GM18867 (cell line): ENCODE measurements around the gene ZNF468.
"Not testable (repeated sequence)": the region's sequence is repeated elsewhere in the genome, so short reads cannot be mapped to it uniquely, and the experiment has no call there.

Experiments
- ATAC-seq: cut with Tn5 transposase; IDR thresholded peaks from one replicate; pipeline ENCODE4 v1.9.1; 2021; ENCODE audit warnings: mild to moderate bottlenecking, moderate library complexity; ENCODE audit not compliant: unreplicated experiment

The ZNF468 gene

DNA sequence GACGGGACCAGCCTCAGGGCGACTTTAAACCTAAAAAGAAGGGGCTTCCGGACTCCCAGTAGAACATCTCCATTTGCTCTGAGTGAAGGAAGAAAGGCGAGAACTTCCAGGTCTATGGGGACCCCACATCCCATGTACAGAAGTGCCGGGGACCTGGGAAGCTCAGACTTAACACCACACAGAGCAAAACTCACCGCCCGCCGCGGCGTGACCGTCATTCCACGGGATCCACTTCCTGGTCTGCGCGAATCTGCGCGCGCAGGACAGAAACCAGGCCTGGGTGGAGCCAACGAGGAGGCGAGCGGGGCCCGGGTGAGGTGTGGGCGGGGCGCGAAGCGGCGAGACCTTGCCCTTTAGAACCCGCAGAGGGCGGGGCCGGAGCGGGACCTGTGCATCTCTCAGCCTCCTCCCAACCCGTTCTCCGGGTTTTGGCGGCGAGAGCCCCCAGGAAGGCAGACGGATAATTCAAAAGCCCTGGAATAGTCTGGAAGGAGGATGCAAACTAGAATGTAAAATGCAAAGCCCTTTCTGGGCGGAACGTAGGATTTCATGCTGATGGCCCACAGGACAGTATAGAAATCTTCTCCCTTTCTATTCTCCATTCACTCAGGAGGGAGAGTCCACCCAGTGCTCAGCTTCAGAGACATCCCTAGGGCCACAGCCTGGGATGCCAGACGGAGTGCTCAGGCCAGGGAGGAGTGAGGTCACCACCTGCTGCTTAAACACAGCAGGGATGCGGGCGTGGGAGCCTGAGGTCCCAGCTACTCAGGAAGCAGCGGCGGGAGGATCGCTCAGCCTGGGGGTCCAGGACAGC is at the start of gene ZNF468:
ZNF468 (minus strand) TSS at position 242 of the 814 bp plus-strand sequence. CDS start 3,347 bp downstream, outside the sequence.
- peak; percentile 99 for ATAC-seq

DNA sequence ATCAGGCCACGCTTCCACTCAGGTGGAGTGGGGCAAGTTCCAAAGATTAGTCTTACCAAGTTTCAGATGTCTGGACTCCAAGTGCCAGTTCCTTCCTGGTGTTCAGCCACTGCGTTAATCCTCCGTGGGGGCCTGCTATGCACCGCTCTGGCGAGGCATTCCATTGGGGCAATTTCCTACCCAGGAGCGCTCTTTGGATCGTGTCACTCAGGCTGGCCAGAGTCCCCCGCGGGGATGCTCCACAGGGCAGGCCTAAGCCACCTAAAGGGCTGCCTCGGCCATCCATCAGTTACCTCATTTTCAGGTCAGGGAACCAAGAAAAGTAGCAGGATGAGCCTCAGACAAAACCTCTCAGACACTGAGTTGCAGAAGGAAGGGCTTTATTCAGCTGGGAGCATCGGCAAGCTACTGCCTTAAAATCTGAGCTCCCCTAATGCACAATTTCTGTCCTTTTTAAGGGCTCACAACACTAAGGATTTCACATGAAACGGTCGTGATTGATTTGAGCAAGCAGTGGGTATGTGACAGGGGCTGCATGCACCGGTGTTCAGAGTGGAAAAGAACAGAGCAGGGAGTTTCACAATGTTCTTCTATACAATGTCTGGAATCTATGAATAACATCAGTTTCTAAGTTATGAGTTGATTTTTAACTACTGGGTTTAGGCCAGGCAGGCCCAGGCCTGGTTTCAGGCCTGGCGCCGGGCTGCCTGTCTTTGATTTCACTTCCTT is 46.8 kb upstream of the ZNF468 start:
- ATAC-seq = not testable (repeated sequence)

DNA sequence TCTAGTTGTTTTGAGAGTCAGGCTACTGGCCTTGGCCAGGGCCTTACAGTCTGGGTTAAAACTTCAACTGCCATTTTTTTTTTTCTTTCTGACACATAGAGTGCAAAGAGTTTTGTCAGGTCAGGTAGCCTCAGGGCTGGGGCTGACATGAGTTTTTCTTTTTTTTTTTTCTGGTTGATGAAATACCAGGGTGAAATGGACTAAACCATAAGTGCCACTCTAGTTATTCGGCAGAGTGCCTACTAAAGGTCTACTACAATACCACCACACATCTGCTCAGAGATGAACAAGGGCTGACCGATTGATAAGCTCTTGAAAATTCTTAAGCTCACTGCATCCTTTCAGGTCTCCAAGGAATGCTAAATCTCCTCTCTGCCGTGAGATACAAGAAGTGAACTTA is 44.4 kb upstream of the ZNF468 start:
- ATAC-seq = no peak

DNA sequence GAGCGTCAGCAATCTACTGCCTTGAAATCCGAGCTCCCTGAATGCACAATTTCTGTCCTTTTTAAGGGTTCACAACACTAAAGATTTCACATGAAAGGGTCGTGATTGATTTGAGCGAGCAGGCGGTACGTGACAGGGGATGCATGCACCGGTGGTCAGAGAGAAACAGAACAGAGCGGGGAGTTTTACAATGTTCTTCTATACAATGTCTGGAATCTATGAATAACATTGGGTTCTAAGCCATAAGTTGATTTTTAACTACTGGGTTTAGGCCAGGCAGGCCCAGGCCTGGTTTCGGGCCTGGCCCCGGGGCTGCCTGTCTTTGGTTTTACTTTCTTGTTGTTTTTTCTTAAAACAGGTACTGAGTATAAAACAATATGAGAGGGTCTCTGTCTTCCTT is 41.2 kb upstream of the ZNF468 start:
- ATAC-seq = not testable (repeated sequence)

DNA sequence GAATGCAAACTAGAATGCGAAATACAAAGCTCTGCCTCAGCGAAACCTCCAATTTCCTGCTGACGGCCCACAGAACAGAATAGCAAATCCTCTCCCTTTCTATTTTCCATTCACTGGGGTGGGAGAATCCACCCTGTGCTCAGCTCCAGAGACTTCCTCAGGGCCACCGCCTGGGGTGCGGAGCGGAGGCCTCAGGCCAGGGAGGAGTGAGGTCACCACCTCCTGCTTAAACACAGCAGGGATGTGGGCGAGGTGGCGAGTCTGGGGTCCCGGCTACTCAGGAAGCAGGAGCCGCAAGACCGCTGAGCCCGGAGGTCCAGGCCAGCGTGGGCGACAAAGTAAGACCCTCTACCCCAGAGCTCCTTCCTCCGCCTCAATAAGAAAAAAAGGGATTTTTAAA is 40.7 kb upstream of the ZNF468 start:
- ATAC-seq = no peak

DNA sequence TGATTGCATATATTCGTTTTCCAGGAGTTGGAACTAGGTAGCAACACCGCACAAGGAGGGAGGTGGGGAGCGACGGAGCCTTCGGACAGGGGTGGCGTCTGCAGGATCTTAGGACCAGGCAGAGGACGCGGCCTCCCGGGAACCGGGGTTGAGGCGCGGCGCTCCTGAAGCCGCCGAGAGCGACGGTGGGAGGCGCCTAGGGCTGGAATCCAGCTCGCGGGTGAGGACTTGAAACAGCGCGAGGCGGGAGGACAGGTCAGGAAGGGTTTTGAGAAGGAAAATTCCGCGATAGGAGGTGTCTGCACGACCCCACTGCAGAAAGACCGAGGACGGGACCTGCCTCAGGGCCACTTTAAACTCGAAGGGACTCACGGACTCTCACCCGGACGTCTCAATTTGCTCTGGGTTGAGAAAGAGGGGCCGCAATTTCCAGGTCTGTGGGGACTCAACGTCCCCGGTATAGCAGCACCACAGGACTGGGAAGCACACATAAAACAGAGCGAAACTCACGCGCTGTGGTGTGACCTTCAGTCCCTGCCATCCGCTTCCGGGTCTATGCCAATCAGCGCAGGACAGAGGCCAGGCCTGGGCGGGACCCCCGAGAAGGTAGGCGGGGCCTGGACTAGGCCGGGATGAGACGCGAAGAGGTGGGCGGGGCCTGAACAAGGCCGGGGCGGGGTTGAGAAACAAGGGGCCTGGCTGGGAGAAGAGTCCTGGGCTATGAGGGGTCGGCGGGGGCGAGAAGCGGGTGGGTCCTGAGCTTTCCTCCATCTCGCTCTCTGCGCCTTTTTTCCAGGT is 39.9 kb upstream of the ZNF468 start, which contains the start of gene ZNF320:
ZNF320 (minus strand) TSS at position 498 of the 798 bp plus-strand sequence. CDS start 7,380 bp downstream, outside the sequence.
- peak; percentile 60 for ATAC-seq

DNA sequence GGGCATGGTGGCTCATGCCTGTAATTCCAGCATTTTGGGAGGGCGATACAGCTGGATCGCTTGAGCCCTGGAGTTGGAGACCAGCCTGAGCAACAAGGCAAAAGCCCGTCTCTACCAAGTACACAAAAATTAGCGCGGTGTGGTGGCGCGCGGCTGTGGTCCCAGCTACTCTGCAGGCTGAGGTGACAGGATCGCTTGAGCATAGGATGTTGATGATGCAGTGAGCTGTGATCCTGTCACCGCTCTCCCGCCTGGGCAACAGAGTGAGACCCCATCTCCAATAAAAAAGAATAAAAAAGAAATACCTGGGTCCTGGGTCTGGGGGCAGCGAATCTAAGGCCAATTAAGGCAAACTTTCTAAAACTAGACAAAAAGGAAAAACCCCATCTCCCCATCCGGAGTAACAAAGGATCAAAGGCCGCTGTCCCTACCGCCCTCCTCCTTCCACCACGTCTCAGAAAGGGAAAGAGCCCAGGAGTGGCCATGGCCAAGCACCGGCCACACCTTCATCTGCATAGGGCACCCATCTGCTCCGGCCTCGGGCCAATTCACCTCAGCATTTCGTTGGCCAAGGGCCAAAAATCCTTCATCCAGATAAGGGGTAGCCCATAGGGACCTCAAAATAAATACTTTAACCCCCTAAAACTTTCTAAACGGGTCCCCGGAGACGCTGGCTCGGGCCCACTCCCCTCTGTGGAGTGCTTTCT is 39.2 kb upstream of the ZNF468 start:
- ATAC-seq = no peak

DNA sequence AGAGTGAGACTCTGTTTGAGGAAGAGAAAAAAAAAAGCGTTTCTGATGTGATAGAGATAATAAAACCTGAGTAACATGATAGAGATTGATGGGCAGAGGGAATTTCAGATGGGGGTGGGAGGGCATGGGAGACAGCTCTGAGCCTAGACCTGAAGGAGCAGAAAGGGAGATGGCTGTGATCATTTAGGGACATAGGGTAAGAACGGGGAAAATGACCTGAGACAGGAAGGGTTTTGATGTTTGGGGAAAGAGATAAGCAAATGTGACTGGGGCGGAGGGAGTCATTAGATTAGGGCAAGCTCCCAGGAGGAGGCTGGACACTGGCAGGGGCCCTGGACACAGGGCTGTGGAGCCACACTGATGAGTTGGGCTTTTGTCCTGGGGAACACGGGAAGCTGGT is 33.9 kb upstream of the ZNF468 start:
- ATAC-seq = no peak

DNA sequence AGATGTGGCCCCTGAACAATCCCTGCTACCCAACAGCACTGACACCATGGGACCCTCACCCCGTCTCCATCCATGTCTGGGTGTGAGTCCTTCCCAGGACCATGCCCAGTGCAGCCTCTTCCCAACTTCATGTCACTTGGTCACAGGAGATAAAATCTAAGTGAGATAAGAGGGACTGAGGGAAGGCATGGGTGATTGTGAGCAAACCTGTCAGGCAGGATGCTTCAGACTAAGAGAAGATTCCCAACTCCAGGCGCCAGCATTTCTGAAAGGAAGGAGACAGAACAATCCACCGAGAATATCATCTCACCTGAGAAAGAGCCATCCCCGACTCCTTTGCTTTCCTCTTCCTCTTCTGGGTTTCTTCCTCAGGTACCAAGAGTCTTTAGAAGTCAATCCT is 32.5 kb upstream of the ZNF468 start:
- no peak for ATAC-seq

DNA sequence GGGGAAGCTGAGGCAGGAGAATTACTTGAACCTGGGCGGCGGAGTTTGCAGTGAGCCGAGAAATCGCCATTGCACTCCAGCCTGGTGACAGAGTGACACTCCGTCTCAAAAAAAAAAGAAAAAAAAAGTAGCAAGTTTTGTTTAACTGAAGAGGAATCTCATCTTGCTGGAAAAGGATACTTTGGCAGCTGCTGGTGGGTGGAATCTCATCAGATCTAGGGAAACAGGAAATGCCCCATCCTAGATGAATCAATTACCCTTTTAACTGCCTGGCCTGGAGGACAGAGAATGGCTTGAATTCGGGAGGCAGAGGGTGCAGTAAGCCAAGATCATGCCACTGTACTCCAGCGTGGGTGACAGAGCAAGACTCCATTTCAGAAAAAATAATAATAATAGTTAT is 31.7 kb upstream of the ZNF468 start:
- ATAC-seq = no peak

DNA sequence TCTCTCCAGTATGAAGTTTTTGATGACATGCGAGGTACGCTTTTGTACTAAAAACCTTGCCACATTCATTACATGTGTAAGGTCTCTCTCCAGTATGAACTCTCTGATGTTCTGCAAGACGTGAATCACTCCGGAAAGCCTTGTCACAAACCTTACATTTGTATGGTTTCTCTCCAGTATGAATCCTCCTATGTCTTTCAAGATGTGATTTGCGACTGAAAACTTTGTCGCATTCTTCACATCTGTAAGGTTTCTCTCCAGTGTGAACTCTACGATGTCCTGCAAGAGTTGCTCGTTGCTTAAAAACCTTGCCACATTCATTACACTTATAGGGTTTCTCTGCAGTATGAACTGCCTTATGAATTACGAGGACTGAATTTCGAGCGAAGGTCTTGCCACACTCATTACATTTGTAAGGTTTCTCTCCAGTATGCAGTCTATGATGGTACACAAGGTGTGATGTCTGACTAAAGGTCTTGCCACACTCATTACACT is 23.5 kb upstream of the ZNF468 start:
- ATAC-seq = no peak

DNA sequence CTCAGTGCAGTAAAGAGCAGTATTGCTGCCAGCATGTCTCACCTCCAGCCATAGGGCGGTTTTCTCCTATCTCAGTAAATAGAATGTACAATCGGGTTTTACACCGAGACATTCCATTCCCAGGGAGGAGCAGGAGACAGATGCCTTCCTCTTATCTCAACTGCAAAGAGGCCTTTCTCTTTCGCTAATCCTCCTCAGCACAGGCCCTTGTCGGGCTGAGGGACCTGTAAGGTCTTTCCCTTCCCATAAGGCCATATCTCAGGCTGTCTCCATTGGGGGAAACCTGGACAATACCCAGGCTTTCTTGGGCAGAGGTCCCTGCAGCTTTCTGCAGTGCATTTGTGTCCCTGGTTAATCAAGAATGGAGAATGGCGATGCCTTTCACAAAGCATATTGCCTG is 15.6 kb upstream of the ZNF468 start:
- ATAC-seq = not testable (repeated sequence)

DNA sequence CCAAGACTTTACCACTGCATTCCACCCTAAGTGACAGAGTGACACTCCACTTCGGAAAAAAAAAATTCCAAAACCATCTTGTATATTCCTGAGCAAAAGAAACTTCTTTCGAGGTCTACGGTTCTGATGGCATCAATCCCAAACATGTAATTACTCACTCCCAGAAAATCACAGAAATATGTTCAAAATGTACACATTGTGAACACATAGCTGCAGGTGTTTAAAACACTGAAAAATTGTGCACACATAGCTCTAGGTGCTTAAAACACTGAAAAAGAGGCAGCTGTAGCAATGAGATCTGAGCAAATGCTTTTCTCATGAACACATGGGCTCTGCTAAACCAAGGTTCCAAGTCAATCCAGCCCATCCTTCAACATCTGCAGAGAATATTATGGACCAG is 14.0 kb upstream of the ZNF468 start:
- no peak for ATAC-seq

DNA sequence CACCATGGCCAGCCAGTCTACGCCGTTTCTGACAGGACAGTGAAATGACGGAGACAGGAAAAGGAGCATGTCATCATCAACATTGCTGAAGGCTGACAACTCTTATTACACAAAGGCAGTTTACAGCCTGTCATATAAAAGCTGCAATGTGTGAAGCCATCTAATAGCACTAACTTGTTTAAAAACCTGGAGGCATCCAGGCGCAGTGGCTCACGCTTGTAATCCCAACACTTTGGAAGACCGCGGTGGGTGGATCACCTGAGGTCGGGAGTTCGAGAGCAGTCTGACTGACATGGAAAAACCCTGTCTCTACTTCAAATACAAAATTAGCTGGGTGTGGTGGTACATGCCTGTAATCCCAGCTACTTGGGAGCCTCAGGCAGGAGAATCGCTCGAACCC is 10.6 kb upstream of the ZNF468 start:
- not testable (repeated sequence) for ATAC-seq

DNA sequence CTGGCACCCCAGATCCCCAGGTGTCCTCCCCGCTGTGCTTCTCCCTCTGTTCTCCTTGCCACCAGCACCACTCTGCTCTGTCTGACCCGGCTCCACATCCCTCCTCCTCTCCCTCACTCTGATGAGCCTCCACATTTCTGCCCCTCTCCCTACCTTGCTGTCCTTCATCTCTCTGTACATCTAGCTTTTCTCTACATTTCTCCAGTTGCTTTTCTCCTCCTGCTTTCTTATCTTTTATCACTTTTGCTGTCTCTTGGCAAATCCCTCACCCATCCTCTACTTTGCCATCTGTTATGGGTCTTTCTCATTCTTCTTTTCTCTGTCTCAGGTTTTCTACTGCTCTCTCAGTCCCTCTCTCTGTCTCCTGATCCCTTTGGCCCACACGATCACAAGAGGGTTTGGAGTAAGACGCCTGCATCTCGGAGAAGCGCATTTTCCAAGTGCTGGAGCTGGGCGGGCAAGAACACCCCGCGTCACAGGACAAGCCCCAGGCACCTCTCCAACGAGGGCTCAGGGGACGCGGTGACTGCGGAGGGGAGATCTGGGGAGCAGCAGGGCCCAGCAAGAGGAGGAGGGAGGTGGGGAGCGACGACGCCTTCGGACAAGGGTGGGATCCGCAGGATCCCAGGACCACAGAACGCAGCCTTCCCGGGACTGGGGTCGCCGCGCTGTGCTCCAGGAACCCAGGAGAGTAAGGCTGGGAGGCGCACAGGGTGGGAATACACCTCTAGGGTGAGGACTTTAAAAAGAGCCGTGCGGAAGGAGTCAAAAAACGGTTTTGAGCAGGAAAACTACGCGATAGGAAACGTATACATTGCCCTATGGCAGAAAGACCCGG is 660 bp downstream of the ZNF468 start:
- ATAC-seq = peak; percentile 10

DNA sequence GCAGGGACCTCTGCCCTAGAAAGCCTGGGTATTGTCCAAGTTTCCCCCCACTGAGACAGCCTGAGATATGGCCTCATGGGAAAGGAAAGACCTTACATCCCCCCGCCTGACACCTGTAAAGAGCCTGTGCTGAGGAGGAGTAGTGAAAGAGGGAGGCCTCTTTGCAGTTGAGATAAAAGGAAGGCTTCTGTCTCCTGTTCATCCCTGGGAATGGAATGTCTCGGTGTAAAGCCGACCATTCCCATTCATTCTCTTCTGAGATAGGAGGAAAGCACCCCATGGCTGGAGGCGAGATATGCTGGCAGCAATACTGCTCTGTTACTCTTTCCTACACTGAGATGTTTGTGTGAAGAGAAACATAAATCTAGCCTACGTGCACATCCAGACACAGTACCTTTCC is 10.1 kb downstream of the ZNF468 start:
- ATAC-seq = not testable (repeated sequence)

DNA sequence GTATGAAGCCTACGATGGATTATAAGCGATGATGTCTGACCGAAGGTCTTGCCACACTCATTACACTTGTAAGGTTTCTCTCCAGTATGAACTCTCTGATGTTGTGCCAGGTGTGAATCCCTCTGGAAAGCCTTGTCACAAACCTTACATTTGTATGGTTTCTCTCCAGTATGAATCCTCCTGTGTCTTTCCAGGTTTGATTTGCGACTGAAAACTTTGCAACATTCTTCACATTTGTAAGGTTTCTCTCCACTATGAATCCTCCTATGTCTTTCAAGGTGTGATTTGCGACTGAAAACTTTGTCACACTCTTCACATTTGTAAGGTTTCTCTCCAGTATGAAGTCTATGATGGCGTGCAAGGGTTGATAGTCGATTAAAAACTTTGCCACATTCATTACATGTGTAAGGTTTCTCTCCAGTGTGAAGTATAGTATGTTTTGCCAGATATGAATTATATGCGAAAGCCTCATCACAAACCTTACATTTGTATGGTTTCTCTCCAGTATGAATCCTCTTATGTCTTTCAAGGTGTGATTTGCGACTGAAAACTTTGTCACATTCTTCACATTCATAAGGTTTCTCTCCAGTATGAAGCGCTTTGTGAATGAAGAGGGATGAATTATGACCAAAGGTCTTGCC is 16.5 kb downstream of the ZNF468 start:
- not testable (repeated sequence) for ATAC-seq

DNA sequence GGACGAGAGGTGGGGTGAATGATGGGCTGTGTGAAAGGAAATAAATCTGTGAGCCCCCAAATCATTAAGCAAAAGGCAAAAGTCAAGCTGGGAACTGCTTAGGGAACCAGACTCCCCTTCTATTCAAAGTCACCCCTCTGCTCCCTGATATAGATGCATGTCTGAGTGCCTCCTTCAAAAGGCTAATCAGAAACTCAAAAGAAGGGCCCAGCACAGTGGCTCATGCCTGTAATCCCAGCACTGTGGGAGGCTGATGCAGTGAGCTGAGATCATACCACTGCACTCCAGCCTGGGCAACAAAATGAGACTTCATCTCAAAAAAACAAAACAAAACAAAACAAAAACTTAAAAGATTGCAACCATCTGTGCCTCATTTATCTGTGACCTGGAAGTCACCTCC is 23.1 kb downstream of the ZNF468 start:
- not testable (repeated sequence) for ATAC-seq

DNA sequence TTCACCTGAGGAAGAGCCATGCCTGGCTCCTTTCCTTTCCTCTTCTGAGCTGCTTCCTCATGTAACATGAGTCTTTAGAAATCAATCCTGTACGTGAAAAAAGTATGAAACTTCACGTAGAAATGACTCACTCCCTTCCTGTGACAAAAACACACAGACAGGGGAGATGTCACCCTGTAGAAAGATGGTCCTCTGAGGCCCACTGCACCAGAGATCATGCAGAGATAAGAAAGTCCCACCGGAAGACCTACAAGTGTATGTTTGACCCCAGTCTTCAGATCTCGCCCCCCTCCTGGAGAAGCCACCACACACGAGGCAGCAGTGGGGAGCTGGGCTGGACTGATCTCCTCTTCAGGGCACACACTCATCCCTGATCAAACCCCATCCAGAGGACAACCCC is 23.9 kb downstream of the ZNF468 start:
- not testable (repeated sequence) for ATAC-seq
